Glomerular visceral epithelial cell (primary cell): Measurements from ENCODE around the gene SCN8A.
A peak's percentile ranks its signal among the peaks of the same experiment; 100 is the strongest.

Source experiments
- DNase-seq: peaks from one replicate; pipeline ENCODE4 v3.0.0-alpha.2; 2016; ENCODE audit errors: extremely low spot score

Gene SCN8A

DNA sequence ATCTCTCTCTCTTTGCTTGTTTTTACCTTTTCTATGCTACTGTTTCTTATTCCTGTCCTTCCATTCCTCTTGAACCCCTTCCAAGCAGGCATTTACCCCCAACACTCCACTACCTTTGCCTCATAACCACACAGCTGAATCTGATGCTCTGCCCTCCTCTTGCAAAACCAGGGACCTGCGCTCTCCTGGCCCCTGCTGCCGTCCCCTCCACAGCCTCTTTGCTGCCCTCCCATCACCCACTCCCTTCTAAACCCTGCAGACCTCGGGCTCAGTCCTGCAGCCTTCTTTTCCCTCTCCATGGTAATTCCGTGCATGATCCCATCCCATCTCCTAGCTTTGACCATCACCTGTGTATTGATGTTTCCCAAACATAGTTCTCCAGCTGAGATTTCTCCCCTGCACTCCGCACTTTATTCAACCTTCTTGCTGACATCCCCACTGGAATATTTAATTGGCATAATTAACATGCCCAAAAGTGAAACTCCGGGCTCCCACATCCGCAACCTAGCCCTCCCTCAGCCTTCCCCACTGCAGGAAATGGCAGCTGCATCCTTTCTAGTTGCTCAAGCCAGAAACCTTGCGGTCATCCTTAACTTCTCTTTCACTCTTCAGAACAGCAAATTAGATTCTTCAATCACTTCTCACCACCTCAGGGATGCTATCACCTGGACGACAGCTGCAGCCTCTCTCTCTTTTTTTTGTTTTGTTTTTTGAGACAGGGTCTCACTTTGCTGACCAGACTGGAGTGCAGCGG is 241.5 kb downstream of the SCN8A start:
- DNase-seq, result no peak

DNA sequence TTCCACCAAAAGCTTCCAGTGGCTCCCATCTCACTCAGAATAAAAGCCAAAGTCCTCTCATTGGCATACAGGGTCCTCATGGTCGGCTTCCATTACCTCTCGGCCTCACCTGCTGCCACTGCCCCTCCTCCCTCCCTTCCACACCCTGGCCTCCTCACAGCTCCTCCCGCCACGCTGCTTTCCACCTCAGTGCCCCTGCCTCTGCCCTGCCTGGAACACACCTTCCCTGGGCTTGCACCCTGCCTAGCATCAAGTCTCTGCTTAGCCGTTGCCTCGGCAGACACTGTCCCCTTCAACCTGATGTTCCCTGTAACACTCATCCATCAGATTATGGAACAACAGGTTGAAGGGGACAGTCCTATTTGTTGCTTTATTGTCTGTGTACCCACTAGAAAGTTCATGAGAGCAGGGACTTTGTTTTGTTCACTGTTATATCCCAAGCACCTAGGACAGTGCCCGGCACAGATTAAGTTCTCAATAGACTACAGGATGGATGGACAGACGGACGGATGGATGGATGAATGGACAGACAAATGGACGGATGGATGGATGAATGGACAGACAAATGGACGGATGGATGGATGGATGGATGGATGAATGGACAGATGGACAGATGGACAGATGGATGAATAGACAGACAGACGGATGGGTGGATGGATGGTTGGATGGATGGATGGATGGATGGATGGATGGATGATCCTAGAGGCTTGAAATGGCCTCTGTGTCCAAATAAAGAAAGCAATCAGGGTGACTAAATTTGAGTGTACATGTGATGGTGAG is 242.6 kb downstream of the SCN8A start:
- DNase-seq, result no peak

DNA sequence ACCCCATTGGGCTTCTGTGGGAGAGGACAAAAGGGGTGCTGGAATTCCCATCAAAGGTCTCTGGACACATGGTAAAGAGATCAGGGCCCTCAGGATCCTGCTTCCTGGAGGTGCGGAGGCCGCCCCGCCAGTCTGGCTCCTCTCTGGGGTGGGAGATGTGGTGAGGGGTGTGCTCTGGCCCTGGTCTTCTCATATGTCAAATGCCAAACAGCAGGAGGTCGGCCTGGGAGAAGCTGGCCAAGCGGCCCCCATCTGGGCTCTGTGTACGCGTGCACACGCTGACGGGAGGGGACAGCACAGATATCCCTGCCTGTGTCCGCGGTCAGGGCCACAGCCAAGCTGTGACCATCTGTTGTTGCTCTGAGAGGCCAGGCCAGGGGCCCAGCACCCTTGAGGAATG is 243.4 kb downstream of the SCN8A start:
- DNase-seq, result no peak

DNA sequence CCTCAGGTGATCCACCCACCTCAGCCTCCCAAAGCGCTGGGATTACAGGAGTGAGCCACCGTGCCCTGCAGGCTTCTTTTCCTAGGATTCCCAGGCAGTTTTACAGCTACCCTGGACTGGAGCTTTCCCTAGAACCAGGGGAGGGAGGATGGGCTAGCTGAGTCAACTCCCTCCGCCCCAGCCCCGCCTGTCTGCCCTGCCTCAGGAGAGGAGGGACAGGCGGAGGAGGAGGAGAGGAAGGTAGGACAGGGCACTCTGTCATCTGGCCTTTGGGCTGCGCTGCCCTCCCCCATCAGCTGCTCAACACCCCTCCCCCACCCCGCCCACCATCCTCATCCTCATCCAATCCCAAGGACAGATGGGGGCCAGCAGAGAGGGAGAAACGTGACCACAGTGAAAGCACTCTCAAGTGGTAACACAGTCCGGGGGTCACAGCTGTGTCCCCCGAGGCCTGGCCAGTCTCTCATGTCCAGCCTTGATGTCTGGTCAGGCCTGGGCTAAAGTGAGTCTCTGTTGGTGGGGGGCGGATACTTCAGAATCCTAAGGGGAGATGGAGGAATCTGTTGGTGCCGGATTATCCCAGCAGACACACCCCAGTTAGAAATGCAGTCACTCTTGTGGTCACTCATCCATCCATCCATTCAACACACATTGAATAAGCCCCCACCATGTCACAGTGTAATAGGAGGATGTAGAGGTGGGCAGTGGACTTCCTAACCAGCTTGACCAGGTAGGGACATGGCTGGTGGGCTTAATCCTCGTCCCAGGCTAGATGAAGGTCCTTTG is 245.2 kb downstream of the SCN8A start:
- peak; percentile 45 for DNase-seq

DNA sequence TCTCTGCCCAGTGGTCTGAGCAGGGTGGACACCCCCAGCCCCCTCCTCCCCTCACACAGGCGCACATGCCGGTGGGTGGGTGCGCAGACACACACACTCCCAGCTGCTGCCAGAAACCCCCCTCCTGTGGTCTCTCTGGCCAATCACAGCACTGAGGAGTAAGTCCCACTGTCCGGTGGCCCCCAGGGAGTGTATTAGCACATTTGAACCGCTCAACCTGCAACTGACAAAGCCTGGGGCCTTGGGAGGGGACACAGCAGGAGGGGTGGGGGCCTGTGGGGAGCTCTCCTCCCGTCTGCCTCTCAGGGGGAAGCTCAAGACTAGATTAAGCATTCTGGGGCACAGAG is 245.8 kb downstream of the SCN8A start:
- DNase-seq, result no peak

DNA sequence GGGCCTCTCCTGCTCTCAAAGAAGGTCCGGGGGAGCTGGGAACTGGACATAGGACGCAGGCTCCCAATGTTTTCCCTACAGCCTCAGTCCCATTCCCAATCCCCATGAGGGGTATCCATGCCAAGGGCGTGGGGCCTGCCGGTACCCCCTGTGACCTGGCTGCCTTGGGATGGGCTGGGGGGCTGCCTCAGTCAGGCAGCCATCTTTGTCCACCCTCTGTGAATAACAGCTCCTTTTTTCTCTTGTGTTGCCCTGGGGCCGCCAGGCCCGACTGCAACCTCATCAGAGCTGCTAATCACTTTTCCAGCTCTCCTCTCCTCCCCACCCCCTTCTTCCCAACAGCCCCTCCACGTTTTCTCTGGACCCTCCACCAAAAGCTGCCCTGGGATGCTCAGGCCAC is 246.3 kb downstream of the SCN8A start:
- no peak for DNase-seq

DNA sequence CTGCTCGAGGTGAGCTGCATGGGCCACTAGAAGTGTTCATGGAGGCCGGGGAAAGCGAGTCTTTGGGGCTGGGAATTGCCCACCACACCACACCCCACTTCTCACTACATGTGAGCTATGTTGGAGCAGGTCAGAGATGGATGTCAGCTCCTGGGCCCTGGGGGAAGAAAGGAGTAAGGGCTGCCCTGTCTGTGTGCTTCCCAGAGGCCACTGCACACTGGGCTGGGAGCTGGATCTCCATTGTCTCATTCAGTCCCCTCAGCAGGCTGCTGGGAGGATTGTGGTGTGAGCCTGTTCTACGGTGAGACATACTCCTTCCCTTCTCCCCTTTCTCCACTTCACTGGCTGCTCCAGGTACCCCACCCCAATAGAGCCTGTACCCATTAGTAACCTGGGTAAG is 247.0 kb downstream of the SCN8A start:
- no peak for DNase-seq

DNA sequence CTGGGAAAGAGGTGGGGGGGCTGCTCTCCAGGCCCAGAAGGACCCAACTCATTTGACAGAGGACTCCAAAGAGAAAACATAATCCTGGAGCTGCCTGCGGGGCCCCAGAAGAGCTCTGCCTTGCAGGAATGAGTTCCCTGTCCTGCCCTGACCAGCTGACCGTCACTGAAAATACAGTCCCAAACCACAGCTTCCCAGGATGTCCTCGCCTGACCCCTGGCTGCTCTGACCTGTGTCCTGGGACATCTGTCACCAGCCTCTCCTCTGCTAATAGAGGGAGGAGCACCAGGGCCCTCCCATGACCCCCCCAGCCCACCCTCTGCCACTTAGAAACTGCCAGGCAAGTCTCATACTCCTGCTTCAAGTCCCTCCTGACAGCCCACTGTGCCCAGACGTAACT is 247.7 kb downstream of the SCN8A start:
- no peak for DNase-seq

DNA sequence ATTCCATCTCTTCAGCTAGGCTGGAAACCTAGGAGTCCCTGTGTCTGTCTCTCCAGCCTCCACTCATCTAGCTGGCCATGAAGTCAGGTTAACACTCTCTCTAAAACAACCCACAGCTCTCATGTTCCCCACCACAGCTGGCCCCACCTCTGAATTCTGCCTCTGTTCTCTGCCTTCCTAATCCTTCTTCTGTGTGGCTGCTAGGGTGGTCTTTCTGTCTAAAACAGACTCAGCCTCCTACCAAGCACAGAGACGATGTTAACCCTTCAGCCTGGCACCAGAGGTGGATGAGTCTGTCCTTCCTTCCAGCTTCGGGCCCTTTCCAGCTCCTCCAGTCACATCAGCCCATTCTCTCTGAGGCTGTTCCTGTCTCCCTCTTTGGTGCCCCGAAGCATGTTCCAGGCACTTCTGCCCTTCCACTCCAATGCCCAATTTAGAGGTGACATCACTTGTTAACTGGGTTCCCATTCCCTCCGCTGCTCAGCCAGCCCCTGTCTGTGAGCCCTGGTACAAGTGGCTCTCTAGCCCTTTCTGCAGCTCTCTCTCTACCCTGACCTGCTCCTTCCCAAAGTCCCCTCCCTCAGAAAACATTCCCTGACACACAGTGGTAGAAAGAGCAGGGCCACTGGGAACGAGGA is 248.4 kb downstream of the SCN8A start:
- DNase-seq, result peak; percentile 42

DNA sequence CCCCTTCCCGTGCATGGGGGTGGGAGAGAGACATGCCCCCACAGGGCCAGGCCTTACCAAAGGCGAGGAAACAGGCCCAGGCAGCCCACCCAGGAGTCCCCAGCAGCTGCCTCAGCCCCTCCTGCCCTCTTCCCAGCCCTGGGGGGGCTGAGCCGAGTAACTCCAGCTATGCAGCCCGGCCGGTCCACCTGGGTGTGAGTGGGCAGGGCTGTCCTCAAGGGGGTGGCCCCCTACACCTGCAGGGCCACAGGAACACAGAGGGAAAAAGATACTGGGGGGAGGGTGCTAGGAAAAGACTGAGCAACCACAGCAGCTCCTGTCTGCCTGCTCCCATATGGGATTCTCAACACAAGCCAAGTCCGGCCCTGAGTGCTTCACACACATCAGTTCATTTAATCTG is 249.9 kb downstream of the SCN8A start:
- DNase-seq, result no peak

DNA sequence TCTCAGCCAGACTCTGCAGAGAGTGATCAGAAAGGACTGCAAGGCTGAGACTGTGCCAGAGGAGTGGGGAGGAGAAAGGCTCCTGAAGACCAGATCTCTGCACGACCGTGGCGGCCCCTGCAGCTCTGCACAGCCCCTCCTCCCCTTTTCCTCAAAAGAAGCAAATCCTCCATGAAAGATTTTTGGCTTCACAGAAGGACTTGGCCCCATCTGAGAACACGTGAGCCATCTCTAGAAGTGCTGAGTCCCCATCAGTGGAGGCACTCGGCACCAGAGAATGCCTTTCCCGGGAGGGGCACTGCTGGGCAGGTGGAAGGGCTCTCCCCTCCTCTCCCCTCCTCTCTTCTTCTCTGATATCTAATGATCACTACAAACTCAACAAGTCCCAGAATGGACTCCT is 250.7 kb downstream of the SCN8A start:
- DNase-seq, result no peak

DNA sequence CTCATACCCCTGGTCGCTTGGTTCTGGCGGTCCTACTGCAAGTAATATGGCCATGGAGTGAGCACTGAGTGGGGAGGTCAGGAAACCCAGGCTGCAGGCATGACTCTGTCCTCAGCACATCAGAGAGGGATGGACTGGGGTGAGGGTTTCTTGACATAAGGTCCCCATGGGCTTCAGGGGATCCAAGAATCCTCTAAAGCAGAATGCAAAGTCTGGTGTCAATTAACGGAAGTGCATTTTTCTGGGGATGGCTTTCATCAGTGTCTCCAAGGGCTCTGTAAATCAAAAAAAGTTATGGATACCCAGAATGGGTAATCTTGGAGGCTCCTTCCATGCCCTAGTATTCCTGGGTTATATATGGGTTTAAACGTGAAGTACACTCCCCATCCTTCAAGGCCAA is 253.8 kb downstream of the SCN8A start:
- DNase-seq, result no peak

DNA sequence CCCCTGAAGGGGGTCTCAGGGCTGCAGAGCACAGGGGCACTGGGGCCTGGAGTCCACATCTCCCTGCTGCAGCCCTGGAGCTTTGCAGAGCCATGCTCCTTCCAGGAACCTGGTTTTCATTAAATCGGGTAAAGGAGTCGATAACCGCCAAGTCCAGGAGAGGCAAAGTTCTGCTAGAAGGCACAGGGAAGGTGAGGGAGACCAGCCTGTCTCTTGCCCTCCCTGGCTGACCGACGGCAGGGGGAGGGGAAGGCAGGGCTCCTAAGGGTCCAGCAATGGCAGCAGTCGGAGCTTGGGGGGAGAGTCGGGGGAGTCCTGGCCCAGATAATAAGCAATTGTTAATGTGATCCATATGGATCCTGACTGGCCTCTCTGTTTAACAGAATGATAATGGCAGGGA is 254.4 kb downstream of the SCN8A start:
- no peak for DNase-seq

DNA sequence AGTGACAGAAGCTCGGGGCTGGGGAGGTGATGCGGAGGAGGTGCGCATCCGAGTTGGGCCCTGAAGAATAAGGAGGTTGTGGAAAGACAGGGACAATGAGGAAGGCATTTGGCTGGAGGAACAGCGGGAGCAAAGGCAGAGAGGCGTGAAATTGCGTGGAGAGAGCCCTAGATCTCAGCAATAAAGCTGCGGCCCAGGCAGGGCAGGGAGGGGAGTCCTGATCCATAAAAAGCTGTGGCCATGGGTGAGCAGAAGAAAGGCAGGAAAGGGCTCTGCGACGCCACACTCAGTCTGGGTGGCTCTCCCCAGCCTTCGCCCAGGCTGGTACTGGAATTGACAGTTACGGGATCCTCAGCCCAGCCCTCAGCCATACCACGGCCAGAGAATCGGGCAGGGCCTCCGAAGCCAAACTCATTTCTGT is 255.2 kb downstream of the SCN8A start:
- no peak for DNase-seq

DNA sequence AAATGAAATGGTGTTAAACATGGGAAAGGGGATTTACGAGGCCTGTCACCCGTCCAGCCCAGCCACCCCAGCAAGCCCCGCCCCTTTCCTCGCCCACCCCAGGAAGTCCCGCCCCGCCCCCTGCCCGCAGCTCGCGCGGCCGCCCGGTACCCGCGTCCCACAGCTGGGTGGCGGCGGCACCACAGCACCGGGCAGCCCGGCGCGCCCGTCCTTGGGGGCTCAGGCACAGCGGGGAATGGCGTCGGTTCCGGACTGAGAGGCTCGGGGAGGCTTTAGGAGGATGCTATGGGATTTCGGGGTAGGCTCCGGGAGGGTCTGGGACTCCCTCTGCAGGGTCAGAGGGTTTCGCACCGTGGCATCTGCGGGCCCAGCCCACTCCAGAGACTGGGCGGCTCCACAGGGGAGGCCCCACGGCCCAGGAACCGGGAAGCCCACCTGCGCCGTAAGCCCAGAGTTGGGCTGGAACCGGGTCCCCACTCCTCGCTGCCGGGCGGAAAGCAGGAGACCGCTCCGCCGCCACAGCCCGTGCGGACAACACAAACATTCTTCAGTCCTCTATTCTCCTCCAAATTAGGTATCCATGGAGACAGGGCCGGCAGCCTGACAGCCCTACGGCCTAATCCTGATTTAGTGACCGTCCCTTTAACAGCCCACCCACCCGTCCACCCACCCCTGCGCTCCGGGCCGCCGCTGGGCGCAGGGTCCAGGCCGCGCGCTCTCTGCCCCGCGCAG is 256.0 kb downstream of the SCN8A start:
- DNase-seq, result no peak

DNA sequence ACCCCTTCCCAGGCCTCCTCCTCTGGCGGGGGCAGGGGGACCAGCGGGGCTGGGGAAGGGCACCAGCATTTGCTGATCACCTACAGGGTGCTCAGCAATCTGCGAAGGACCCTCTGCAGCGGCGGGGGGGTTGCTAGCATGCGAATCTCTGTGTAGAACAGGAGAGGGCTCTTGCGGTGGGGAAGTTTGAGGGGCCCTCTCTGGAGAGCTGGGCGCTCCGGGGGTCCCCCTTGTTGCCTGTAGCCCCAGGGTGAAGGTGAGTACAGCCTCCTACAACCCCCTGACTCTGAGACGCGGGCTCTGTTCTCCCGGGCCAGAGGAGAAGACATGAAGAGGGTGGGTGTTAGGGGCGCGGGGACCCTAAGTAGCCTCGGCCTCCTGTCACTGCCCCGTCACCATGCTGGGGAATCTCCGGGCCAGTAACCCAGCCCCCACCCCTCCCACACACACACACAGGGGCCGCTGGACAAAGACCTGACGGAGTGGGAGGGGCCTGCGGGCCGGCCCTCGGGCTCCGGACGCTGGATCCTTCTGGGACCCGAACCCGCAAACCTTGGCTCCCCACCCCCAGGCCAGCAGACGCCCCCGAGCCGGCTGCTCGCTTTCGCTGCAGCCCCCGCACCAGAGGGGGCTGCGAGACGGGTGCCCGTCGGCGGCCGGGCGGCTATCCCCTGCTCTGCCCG is 256.8 kb downstream of the SCN8A start:
- DNase-seq, result no peak

DNA sequence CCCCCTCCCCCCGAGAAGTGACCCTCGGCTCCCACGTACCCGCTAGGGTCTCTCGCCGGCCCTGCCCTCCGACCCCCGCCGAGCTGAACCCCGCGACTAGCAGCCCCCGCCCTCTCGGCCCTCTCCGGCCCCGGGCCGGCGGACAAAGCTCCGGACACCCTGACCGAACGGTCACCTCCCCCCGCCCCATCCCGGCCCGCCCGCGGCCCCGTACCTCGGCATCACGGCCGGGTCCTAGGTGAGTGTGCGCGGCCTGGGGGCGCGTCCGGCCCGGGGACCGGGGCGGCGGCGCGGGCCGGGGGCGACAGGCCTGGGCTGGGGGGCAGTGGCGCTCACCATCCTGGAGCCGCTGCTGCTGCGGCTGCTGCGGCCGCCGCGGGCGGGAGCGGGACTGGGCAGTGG is 257.3 kb downstream of the SCN8A start, which contains the start of gene FIGNL2:
Gene FIGNL2, minus strand, starts transcription at position 393 of the 402 bp plus-strand sequence. CDS start 26,305 bp downstream, outside the sequence.
- DNase-seq, result no peak

DNA sequence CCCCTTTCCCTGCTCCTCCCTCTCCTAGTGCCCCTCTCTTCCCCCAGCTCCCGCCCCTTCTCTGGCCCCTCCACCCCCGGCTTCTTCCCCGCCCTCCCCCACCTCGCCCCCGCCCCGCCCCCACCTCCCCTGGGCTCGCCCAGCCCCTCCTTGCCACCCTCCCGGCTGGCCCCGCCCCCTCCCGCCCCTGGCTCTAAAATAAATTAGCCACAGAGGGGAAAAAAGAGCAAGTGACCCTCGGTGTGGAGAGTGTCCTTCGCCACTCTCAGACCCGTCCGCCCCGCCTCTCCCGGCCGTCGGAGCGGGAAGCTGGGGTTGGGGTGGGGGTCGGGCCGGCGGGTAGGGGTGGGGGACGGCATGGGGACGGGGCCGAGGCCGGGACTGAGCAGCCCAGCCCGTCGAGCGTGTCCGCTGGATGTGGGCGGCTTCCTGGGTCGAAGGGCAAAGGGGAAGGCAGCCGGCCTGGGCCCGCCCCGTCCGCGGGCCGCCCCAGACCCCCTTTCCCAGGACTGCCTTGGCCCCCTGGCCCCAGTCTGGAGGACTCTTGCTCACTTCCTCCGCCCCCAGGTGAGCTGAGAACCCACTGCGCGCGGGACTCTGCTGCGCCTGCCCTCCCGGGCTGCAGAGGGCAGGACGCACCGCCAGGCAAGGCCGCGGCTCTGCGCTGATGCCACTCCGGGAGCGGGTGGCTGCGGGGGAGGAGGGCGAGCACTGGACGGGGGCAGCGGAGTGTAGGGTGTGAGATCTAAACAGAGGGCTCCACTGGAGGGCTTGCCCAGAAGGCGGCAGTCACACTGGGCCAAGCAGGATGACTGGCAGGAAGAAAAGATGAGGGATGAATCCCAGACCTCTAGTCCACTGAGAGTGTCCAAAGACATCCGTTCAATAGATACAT is 258.1 kb downstream of the SCN8A start:
- no peak for DNase-seq

DNA sequence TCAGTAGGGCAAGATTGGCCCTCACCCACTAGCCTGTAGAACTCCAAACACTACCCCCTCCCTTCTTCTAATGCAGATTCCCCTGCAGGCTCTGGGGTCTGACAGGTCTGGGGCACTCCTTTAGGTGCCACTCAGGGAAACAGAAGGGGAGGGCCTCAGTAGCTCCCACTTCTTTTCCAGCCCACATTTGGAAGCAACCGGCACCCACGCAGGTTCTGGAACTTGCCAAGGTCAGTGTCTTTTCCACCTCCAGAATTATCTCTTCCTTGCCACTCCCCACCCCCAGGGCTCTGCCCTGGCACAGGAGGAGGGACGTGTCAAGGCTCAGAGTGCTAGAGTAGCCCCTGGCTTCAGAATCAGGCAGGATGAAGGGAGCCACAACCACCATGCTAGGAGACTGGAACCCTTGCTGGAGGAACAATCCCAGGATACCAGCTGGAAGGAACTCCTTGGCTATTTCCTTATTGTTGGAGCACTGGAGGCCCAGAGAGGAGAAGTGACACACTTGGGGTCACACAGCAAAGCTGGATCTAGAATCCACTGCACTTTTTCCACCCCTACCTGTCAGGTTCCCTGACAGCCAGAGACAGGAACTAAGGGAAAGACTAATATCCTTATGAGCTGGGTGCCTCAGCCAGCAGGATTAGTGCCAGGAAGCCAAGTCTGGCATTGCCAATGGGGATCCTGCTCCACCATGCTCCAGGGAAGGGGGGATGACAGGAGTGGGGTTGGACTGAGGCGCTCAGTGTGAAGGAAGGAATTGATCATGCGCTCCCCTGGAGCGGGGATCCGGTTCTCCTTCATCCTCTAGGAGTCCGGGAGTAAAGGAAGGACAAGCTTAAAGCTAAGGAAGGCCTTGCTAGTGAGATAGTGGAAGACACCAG is 259.3 kb downstream of the SCN8A start:
- no peak for DNase-seq
